ENCODE results near the gene VPS51. TPM values are rescaled to one million over a fixed set of nuclear protein-coding genes. Genes with fewer than 3 reads are reported as not detected.

VPS51 gene
- total RNA-seq (2022; extraction: Qiagen RNA extraction; ENCODE audit: low read depth) = 51.4 to 60.4 TPM (median 53.3 TPM) in 5 replicates

GRCh38 chr11:65095974-65096806, at the start of gene VPS51:
VPS51 (plus strand) TSS chr11:65096214; CDS start chr11:65096251, 37 bp downstream.

GRCh38 chr11:65058419-65059054, 37.5 kb upstream of the VPS51 start, which contains the start of gene NAALADL1:
NAALADL1 (minus strand) TSS chr11:65058553; CDS start chr11:65058521, 32 bp downstream.

GRCh38 chr11:65083834-65084597, 12.0 kb upstream of the VPS51 start, which contains the start of the genes CDCA5 and ZFPL1:
CDCA5 (minus strand) TSS chr11:65084040; CDS start chr11:65083978, 62 bp downstream.
ZFPL1 (plus strand) TSS chr11:65084222; CDS start chr11:65084699, 477 bp downstream.

GRCh38 chr11:65111744-65112545, 15.9 kb downstream of the VPS51 start, which contains the start of gene TM7SF2:
TM7SF2 (plus strand) TSS chr11:65111872; CDS start chr11:65112016, 144 bp downstream.

GRCh38 chr11:65117206-65118096, 21.4 kb downstream of the VPS51 start, which contains the start of gene ZNHIT2:
ZNHIT2 (minus strand) TSS chr11:65117701; CDS start chr11:65117653, 48 bp downstream.

GRCh38 chr11:65121865-65122696, 26.1 kb downstream of the VPS51 start, which contains the start of the genes FAU and MRPL49:
FAU (minus strand) TSS chr11:65122134; CDS start chr11:65121813, 321 bp downstream.
MRPL49 (plus strand) TSS chr11:65122321; CDS start chr11:65122347, 26 bp downstream.

GRCh38 chr11:65134240-65134951, 38.4 kb downstream of the VPS51 start, which contains the start of gene SYVN1:
SYVN1 (minus strand) TSS chr11:65134519; CDS start chr11:65133601, 918 bp downstream.

Other genes with a start within 250 kb of the VPS51 start
- gene EHD1, start 217.6 kb upstream of the VPS51 start, total RNA-seq (2022; extraction: Qiagen RNA extraction; ENCODE audit: low read depth) = 108 to 167 TPM (median 145 TPM) in 5 replicates
- gene ATG2A, start 179.0 kb upstream of the VPS51 start, total RNA-seq (2022; extraction: Qiagen RNA extraction; ENCODE audit: low read depth) = 16.1 to 24.5 TPM (median 22.2 TPM) in 5 replicates
- 5.4 to 8.6 TPM (median 6.1 TPM) in 5 replicates for gene PPP2R5B, start 171.5 kb upstream of the VPS51 start, total RNA-seq (2022; extraction: Qiagen RNA extraction; ENCODE audit: low read depth)
- not detected in 5 replicates for gene GPHA2, start 160.3 kb upstream of the VPS51 start, total RNA-seq (2022; extraction: Qiagen RNA extraction; ENCODE audit: low read depth)
- gene MAJIN, start 124.1 kb upstream of the VPS51 start, total RNA-seq (2022; extraction: Qiagen RNA extraction; ENCODE audit: low read depth) = 0.10 TPM in 1 of 5 replicates, not detected in the others
- gene BATF2, start 99.2 kb upstream of the VPS51 start, total RNA-seq (2022; extraction: Qiagen RNA extraction; ENCODE audit: low read depth) = 0.71 to 1.3 TPM (median 1.1 TPM) in 5 replicates
- gene ARL2, start 82.1 kb upstream of the VPS51 start, total RNA-seq (2022; extraction: Qiagen RNA extraction; ENCODE audit: low read depth) = 158 to 190 TPM (median 185 TPM) in 5 replicates
- 22.8 to 24.5 TPM (median 23.7 TPM) in 5 replicates for gene SNX15, start 68.8 kb upstream of the VPS51 start, total RNA-seq (2022; extraction: Qiagen RNA extraction; ENCODE audit: low read depth)
- 32.2 to 54.3 TPM (median 50.2 TPM) in 5 replicates for gene SAC3D1, start 55.0 kb upstream of the VPS51 start, total RNA-seq (2022; extraction: Qiagen RNA extraction; ENCODE audit: low read depth)
- gene NAALADL1, start 37.7 kb upstream of the VPS51 start, total RNA-seq (2022; extraction: Qiagen RNA extraction; ENCODE audit: low read depth) = not detected in 5 replicates
- gene CDCA5, start 12.2 kb upstream of the VPS51 start, total RNA-seq (2022; extraction: Qiagen RNA extraction; ENCODE audit: low read depth) = 58.8 to 74.6 TPM (median 69.2 TPM) in 5 replicates
- 32.3 to 37.2 TPM (median 34.7 TPM) in 5 replicates for gene ZFPL1, start 12.0 kb upstream of the VPS51 start, total RNA-seq (2022; extraction: Qiagen RNA extraction; ENCODE audit: low read depth)
- gene TM7SF2, start 15.7 kb downstream of the VPS51 start, total RNA-seq (2022; extraction: Qiagen RNA extraction; ENCODE audit: low read depth) = 5.1 to 8.8 TPM (median 5.8 TPM) in 5 replicates
- 12.8 to 23.1 TPM (median 21.6 TPM) in 5 replicates for gene ZNHIT2, start 21.5 kb downstream of the VPS51 start, total RNA-seq (2022; extraction: Qiagen RNA extraction; ENCODE audit: low read depth)
- gene FAU, start 25.9 kb downstream of the VPS51 start, total RNA-seq (2022; extraction: Qiagen RNA extraction; ENCODE audit: low read depth) = 851 to 1,044 TPM (median 965 TPM) in 5 replicates
- 74.0 to 86.9 TPM (median 79.8 TPM) in 5 replicates for gene MRPL49, start 26.1 kb downstream of the VPS51 start, total RNA-seq (2022; extraction: Qiagen RNA extraction; ENCODE audit: low read depth)
- gene SYVN1, start 38.3 kb downstream of the VPS51 start, total RNA-seq (2022; extraction: Qiagen RNA extraction; ENCODE audit: low read depth) = 34.7 to 49.8 TPM (median 46.9 TPM) in 5 replicates
- not detected in 5 replicates for gene SPDYC, start 74.0 kb downstream of the VPS51 start, total RNA-seq (2022; extraction: Qiagen RNA extraction; ENCODE audit: low read depth)
- 97.3 to 113 TPM (median 101 TPM) in 5 replicates for gene CAPN1, start 85.7 kb downstream of the VPS51 start, total RNA-seq (2022; extraction: Qiagen RNA extraction; ENCODE audit: low read depth)
- 13.5 to 16.6 TPM (median 15.0 TPM) in 5 replicates for gene POLA2, start 165.7 kb downstream of the VPS51 start, total RNA-seq (2022; extraction: Qiagen RNA extraction; ENCODE audit: low read depth)
- 13.5 to 17.6 TPM (median 14.3 TPM) in 5 replicates for gene CDC42EP2, start 218.7 kb downstream of the VPS51 start, total RNA-seq (2022; extraction: Qiagen RNA extraction; ENCODE audit: low read depth)
- 38.8 to 43.9 TPM (median 41.9 TPM) in 5 replicates for gene DPF2, start 237.6 kb downstream of the VPS51 start, total RNA-seq (2022; extraction: Qiagen RNA extraction; ENCODE audit: low read depth)

Measured in A549 treated with CpdA at 1 μM for 4 hours (cell line).